Spleen (tissue), 7 donors: Measurements from ENCODE around the gene RIMBP2.

Source experiments
- CTCF ChIP-seq, 11 experiments: fragments of 200-600 bp in 7 of 11; fragments of 450-650 bp in 4 of 11; sonication (generic) in 4 of 11; IDR thresholded peaks in 8 of 11; conservative IDR thresholded peaks in 3 of 11; 1 replicate in 7 of 11; 2 replicates in 4 of 11; pipeline versions ENCODE4 v1.4.0 to v1.8.0; 2016 to 2021; ENCODE audit warnings: antibody characterized with exemption in 11 of 11, inconsistent platforms in 4 of 11, mild to moderate bottlenecking in 1 of 11
- POLR2A ChIP-seq, 3 donors: fragments of 450-650 bp; IDR thresholded peaks; one replicate each; pipeline ENCODE4 v1.5.1; 2017; ENCODE audit warnings: antibody characterized with exemption in 3 of 3, mild to moderate bottlenecking in 1 of 3
- donor health status: DM: no; HTN: no; CAD: no; lungs with moderate emphysema.
- donor health status: DM: no; HTN: no; CAD: no.
- donor health status: DM: no; HTN: no; CAD: no.

GRCh38 chr12:130468700-130469245, 247.3 kb downstream of the RIMBP2 start:
- TF ChIP-seq CTCF (IDR thresholded peaks at IDR 0.05 in 8 of 11, conservative IDR thresholded peaks at IDR 0.05 in 3 of 11) (no peak), POLR2A (IDR thresholded peaks at IDR 0.05) (no peak)
